Skeletal muscle satellite cell (primary cell): ENCODE results near the gene ASIC4. TPM values are rescaled to one million over a fixed set of nuclear protein-coding genes. Genes with fewer than 3 reads are reported as not detected.

Experiments used
- H3K27me3 ChIP-seq: 2 replicates; pipeline ENCODE4 v1.7.0; 2013; ENCODE audit warnings: low read length; ENCODE audit not compliant: control insufficient read depth, insufficient read depth
- H3K36me3 ChIP-seq: 2 replicates; pipeline ENCODE4 v1.7.0; 2013; ENCODE audit warnings: mild to moderate bottlenecking, control low read depth, low read length; ENCODE audit not compliant: insufficient read depth
- H3K4me1 ChIP-seq: 2 replicates; pipeline ENCODE4 v1.7.0; 2013; ENCODE audit warnings: low read length; ENCODE audit not compliant: control insufficient read depth, insufficient read depth
- H3K4me2 ChIP-seq: 2 replicates; pipeline ENCODE4 v1.7.0; 2013; ENCODE audit warnings: mild to moderate bottlenecking, low read length
- H3K4me3 ChIP-seq: 2 replicates; pipeline ENCODE4 v1.7.0; 2013; ENCODE audit warnings: low read length
- H3K9ac ChIP-seq: 2 replicates; pipeline ENCODE4 v1.7.0; 2013; ENCODE audit warnings: mild to moderate bottlenecking, low read depth, low read length, moderate library complexity
- H3K9me3 ChIP-seq: replicated peaks from 2 replicates; pipeline ENCODE4 v1.7.0; 2013; ENCODE audit warnings: mild to moderate bottlenecking, control low read depth, low read length
- total RNA-seq: library from RNA; depleted of rRNA; stranded (reverse); fragments of >200 nt; gene quantifications from 2 replicates; pipeline ENCODE4 v1.2.3, GENCODE V29; 2012; rRNA removed

ASIC4 gene
- not detected in 2 replicates for total RNA-seq

DNA sequence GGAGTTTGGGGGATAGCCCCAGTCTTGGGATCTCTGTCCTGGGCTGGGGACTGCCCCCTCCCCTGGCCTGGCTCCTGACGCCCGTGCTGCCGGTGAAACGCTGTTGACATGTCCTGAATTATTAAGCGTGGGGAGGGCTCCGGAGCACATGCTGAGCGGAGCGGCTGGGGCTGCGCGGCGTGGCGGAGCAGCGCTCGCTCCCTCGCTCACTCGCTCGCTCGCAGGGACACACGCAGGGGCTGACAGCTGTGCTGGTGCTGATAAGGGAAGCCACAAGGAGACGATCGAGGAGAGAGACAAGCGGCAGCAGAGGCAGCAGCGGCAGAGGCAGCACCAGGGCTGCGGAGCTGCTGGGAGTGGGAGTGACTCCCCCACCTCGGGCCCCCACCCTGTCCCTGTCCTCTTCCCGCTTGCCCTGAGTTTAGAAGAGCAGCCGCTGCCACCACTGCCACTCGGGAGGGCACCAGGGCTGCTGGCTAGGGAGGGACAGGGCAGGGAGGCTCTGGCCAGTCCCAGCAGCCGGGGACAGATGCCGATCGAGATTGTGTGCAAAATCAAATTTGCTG lies at the start of gene ASIC4:
ASIC4 (plus strand) TSS at position 287 of the 566 bp plus-strand sequence; CDS start at position 530, 243 bp downstream.
- Histone ChIP-seq H3K4me3 (no peak within 1 kb of the TSS), H3K4me2 (peak within 1 kb of the TSS; percentile 50), H3K9me3 (no peaks in the 10 kb centered on the region), H3K27me3 (peaks cover 62% of the 10 kb centered on the region), H3K4me1 (peaks cover 36% of the 10 kb centered on the region), H3K36me3 (no peaks in the 10 kb centered on the region), H3K9ac (no peak within 1 kb of the TSS)

DNA sequence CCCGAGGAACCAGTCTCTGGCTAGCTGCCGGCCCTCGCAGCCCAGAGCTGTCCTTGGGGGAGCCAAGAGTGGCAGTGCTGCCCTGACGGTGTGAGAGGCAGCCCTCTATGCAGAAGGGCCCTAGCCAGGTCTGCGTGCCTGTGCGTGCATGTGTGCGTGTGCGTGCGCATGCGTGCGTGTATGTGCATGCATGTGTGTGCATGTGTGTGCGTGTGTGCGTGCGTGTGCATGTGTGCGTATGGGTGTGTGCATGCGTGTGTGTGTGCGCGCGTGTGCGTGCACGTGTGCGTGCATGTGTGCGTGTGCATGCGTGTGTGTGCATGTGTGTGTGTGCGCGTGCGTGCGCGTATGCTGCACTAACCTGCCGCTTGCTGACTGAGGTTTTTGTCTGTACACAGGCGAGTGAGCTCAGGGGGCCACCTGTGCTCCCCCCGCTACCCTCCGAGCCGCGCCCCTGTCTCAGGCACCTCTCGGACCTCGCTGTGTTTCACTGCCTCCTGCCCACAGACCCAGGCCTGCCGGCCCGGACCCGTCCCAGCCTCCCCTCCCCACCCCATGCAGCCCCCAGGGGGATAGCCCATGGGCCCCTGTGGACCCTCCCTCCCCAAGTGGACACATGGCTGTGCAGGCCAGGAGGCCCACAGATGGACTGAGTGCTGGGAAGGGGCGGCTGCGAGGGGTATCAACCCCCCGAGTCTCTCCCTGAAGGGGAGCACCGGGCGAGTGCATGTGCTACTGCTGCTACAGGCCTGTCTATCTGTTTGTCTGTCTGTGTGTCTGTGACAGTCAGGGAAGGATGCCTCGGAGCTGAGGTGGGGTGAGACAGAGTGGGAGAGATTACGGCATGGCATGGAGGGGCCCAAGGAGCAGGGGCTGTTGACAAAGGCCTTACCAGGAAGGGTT lies 48.4 kb upstream of the ASIC4 start:
- H3K9ac ChIP-seq, result no peak overlapping the region
- no peaks in the 10 kb centered on the region for H3K27me3 ChIP-seq
- H3K9me3 ChIP-seq, result no peaks in the 10 kb centered on the region
- H3K36me3 ChIP-seq, result peaks cover 17% of the 10 kb centered on the region
- H3K4me2 ChIP-seq, result no peak overlapping the region
- H3K4me3 ChIP-seq, result no peak overlapping the region
- peaks cover 19% of the 10 kb centered on the region for H3K4me1 ChIP-seq

DNA sequence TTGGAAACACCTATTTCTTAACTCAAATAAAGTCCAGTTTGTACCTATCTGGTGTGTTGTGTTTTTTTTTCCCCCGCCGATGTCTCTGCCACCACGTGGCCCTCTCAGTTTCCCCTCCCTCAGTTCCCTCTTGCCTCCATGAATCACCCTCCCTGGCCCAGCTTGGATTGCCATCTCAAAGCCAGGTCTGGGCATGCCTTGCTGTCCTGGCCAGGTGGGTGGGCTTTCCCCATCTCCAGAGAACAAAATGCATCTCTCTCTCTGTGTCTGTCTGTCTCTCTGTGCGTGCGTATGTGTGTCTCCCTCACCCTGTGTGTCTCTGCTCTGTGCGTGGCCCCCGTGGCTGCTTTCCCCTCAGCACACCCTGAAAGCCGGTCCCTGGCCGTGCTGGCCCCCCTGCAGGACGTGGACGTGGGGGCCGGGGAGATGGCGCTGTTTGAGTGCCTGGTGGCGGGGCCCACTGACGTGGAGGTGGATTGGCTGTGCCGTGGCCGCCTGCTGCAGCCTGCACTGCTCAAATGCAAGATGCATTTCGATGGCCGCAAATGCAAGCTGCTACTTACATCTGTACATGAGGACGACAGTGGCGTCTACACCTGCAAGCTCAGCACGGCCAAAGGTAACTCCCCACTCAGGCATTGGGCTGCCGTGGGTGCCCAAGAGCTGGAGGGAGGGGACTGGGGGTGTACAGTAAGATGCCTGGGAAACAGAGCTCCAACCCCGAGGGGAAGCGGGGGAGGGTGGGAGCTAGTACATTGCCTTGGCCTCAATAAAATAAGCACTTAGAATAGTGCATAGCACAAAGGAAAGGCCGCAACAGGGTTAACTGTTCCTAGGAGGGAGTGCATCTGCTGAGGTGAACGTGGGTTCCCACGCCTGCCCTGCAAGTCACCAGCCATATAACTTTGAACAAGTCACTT lies 47.2 kb upstream of the ASIC4 start:
- Histone ChIP-seq H3K9me3 (no peaks in the 10 kb centered on the region), H3K4me2 (no peak overlapping the region), H3K4me1 (peaks cover 14% of the 10 kb centered on the region), H3K4me3 (no peak overlapping the region), H3K36me3 (peaks cover 16% of the 10 kb centered on the region), H3K27me3 (no peaks in the 10 kb centered on the region), H3K9ac (no peak overlapping the region)

DNA sequence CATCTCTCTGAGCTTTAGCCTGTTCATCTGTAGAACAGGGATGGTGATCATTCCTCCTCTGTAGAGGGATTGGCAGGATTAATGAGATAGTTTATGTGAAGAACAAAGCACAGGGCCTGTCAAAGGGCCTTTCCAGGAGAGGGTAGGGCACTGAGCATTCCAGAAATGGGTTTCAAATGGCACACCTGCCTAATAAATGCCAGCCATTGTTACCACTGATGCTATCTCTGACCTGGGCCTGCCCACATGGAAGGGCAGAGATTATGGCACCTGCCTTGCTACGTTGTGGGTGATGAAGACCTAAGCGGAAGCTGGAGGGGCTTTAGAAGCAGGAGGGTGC lies 46.6 kb upstream of the ASIC4 start:
- no peaks in the 10 kb centered on the region for H3K9me3 ChIP-seq
- H3K4me3 ChIP-seq, result no peak overlapping the region
- peaks cover 12% of the 10 kb centered on the region for H3K36me3 ChIP-seq
- peaks cover 14% of the 10 kb centered on the region for H3K4me1 ChIP-seq
- H3K9ac ChIP-seq, result no peak overlapping the region
- no peak overlapping the region for H3K4me2 ChIP-seq
- no peaks in the 10 kb centered on the region for H3K27me3 ChIP-seq

DNA sequence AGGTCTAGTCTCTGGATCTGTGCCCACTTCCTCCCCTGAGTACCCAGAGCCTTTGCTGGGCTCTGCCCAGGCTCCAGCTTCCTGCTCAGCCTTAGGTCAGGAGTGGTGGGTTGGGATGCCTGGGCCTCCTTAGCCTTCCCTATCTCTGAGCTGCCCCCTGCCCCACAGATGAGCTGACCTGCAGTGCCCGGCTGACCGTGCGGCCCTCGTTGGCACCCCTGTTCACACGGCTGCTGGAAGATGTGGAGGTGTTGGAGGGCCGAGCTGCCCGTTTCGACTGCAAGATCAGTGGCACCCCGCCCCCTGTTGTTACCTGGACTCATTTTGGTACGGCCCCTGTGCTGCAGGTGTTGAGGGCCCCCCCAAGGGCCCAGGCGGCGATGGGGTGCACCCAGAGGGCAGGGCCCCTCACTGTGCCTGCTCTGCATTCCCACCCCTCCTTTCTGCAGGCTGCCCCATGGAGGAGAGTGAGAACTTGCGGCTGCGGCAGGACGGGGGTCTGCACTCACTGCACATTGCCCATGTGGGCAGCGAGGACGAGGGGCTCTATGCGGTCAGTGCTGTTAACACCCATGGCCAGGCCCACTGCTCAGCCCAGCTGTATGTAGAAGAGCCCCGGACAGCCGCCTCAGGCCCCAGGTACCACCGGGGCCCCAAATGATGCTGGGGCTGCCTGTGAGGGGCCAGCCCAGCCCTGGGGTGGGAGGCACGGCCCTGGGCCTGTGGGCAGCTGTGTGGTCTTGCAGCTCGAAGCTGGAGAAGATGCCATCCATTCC lies 45.7 kb upstream of the ASIC4 start:
- H3K9ac ChIP-seq, result no peak overlapping the region
- peaks cover 14% of the 10 kb centered on the region for H3K4me1 ChIP-seq
- peaks cover 12% of the 10 kb centered on the region for H3K36me3 ChIP-seq
- H3K9me3 ChIP-seq, result no peaks in the 10 kb centered on the region
- H3K4me2 ChIP-seq, result no peak overlapping the region
- H3K27me3 ChIP-seq, result no peaks in the 10 kb centered on the region
- H3K4me3 ChIP-seq, result no peak overlapping the region

GRCh38 chr2:219469186-219469724 lies 45.0 kb upstream of the ASIC4 start:
- no peaks in the 10 kb centered on the region for H3K27me3 ChIP-seq
- H3K9me3 ChIP-seq, result no peaks in the 10 kb centered on the region
- H3K4me2 ChIP-seq, result no peak overlapping the region
- H3K4me1 ChIP-seq, result peaks cover 14% of the 10 kb centered on the region
- H3K36me3 ChIP-seq, result peaks cover 12% of the 10 kb centered on the region
- no peak overlapping the region for H3K4me3 ChIP-seq
- H3K9ac ChIP-seq, result no peak overlapping the region

DNA sequence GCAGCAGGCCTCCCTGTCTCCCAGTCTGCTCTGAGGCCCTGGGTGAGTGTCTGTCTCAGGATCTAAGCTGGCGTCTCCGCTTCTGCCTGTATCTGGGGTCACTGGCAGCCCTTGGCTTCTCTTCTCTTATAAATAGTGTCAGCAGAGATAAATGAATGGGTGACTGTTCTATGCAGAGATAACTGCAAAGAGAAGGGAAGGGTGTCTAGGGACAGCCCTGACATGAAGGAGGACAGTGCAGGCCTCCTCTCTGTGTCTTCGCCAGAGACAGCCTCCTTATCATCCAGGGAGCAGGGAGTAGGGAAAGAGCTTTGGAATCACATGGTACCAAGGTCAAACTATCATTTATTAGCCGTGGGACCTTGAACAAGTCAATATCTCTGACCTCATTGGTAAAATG lies 43.9 kb upstream of the ASIC4 start:
- no peak overlapping the region for H3K4me3 ChIP-seq
- peaks cover 12% of the 10 kb centered on the region for H3K36me3 ChIP-seq
- H3K4me1 ChIP-seq, result peaks cover 14% of the 10 kb centered on the region
- no peaks in the 10 kb centered on the region for H3K9me3 ChIP-seq
- H3K27me3 ChIP-seq, result no peaks in the 10 kb centered on the region
- no peak overlapping the region for H3K4me2 ChIP-seq
- no peak overlapping the region for H3K9ac ChIP-seq

GRCh38 chr2:219471476-219472371 lies 42.6 kb upstream of the ASIC4 start:
- H3K27me3 ChIP-seq, result no peaks in the 10 kb centered on the region
- H3K4me1 ChIP-seq, result peaks cover 14% of the 10 kb centered on the region
- H3K9ac ChIP-seq, result no peak overlapping the region
- H3K36me3 ChIP-seq, result peaks cover 12% of the 10 kb centered on the region
- H3K9me3 ChIP-seq, result no peaks in the 10 kb centered on the region
- H3K4me3 ChIP-seq, result no peak overlapping the region
- H3K4me2 ChIP-seq, result no peak overlapping the region

- Histone ChIP-seq H3K9ac (no peak overlapping the region), H3K9me3 (no peaks in the 10 kb centered on the region), H3K4me2 (no peak overlapping the region), H3K4me3 (no peak overlapping the region), H3K4me1 (peaks cover 14% of the 10 kb centered on the region), H3K36me3 (peaks cover 3% of the 10 kb centered on the region), H3K27me3 (no peaks in the 10 kb centered on the region)
Observed at GRCh38 chr2:219472629-219473187, 41.6 kb upstream of the ASIC4 start.

DNA sequence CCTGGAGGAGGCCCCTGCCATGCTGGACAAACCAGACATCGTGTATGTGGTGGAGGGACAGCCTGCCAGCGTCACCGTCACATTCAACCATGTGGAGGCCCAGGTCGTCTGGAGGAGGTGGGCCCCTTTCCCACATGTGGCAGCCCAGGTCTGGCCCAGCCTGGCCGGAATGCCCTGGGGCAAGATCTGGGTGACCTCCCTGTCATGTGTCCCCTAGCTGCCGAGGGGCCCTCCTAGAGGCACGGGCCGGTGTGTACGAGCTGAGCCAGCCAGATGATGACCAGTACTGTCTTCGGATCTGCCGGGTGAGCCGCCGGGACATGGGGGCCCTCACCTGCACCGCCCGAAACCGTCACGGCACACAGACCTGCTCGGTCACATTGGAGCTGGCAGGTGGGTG lies 40.8 kb upstream of the ASIC4 start:
- Histone ChIP-seq H3K9ac (no peak overlapping the region), H3K4me1 (peaks cover 14% of the 10 kb centered on the region), H3K4me2 (no peak overlapping the region), H3K4me3 (no peak overlapping the region), H3K27me3 (no peaks in the 10 kb centered on the region), H3K36me3 (no peaks in the 10 kb centered on the region), H3K9me3 (no peaks in the 10 kb centered on the region)
